HG03432 (cell line): ENCODE measurements around the gene SH3RF1.
A peak's percentile ranks its signal among the peaks of the same experiment; 100 is the strongest.
"Not testable (repeated sequence)": the region's sequence is repeated elsewhere in the genome, so short reads cannot be mapped to it uniquely, and the experiment has no call there.

ENCODE experiments used
- ATAC-seq: cut with Tn5 transposase; IDR thresholded peaks from one replicate; pipeline ENCODE4 v1.9.1; 2021; ENCODE audit warnings: mild to moderate bottlenecking, moderate library complexity; ENCODE audit not compliant: unreplicated experiment

Gene SH3RF1

DNA sequence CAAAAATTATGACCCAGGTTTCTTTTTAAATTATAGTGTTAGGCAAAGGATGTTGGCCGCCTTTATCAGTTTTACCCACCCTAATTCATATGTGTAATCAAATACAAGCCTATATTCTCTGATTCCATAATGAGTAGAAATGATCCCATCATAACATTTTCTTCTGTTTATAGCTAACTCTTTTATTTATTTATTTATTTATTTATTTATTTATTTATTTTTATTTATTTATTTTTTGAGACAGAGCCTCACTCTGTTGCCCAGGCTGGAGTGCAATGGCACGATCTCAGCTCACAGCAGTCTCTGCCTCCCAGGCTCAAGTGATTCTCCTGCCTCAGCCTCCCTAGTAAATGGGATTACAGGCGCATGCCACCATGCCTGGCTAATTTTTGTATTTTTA lies 7.1 kb upstream of the SH3RF1 start:
- not testable (repeated sequence) for ATAC-seq

DNA sequence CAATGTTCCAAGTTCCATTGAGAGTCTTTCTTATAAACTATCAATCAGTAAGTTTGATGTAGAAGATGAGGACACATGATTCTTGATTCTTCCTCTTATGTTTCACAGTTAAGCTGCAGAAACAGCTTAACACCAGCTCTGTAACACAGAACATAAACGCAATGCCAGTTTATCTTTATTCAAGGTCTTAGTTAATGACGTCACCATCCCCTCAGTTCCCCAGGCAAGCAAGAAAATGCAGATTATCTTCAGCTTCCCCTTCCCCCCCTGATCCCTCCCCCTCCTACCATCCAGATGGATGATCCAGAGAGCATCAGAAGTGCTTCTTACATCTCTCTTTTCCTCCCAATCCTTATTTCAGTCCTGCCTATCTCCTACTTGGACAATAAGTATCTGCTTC lies 4.4 kb upstream of the SH3RF1 start:
- ATAC-seq: no peak

DNA sequence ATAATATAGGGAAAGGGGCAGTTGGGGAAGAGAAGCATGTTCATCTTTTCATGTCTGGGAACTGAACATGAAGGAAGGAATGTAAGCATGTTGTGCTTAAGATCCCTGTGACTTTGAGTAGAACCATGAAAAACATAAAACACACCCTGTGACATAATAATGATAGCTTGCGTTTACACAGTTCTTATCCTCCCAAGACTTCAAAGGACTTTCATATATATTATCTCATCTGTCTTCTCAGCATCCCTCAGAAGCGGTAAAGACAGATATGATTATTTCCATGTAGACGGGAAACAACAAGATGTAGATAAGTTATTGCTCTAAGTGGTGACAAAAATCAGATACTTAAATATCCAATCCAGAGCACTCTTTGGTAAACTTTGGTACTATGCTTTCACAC lies 3.3 kb upstream of the SH3RF1 start:
- no peak for ATAC-seq

DNA sequence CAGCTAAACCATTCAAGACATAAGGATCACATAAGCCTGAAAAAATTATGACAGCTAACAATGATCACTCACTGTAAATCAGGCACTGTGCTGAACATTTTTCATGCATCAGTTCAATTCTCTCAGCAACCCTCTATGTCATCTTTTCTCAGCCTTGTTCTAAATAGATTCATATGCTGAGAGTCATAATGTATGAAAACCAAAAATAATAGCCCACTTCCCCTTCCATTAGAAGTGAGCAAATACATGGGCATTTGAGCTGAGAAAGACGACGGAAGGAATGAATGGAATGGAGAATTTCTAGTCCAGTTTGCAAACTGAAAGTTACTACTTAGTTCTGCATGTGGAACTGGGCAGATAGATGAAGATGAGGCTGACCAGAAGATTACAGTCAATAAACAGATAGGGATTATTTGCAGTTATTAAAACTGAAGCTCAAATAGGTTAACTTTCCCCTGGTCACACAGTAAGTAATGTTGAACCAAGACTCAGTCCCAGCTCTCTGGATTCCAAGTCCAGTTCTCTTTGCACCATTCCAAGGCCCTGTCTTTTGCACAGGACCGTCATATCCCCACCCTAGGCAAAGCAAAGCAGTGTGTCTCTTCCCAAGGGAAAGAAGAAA lies 1.6 kb upstream of the SH3RF1 start:
- ATAC-seq: peak; percentile 10

DNA sequence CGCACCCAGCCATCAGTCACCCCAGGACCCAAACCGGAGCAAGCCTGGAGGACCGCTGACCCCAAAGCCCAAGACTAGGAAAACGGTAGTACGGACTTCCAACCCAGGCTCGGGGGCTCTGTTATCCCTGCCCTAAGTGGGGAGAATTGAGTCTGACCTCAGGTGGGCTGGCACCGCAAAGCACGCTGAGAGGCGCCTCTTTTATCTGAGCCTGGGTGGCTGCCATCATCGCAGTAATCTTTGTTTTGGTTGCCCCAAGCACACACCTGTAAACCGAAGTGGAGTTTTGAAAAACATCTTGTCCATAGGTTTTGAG lies 894 bp upstream of the SH3RF1 start:
- no peak for ATAC-seq

DNA sequence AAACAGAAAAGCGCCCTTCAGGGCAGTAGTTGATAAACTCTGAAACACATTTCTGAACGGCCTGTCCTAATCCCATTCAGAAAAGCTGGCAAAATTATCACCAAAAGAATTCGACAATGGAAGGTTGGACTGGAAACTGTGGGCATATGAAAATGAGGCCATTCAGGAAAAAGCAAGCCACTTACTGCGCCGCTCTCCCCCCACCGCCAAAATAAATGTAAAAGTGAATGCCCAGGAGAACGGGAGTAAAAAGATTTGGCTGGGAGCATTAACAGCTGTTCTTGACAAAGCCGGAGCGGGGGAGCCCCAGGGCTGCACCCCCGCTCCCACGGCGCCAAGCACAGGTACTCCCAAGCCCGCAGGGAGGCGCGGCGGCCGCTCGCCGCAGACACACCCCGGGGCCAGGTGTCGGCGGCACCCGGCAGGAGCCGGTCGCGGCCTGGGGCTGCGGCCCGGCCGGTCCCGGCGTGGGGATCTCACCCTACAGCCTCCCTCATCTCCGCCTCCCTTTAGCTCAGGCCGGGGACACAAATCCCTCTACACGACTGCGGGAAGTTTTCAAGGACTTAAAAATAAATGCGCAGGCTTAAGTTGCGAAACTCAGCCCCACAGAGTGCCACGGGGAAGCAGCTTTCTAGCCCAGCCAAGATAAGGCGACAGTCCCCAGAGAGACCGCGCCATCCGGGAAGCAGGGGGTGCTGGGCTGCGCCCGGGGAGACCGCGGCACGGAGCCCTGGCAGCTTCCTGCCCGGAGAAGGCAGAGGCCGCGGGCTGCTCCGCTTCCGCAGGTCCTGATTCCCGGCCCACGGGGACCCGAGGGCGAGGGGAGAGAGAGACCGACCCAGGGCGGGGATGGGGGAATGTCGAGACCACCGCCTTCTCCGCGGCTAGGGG lies 593 bp downstream of the SH3RF1 start:
- ATAC-seq: peak; percentile 57

DNA sequence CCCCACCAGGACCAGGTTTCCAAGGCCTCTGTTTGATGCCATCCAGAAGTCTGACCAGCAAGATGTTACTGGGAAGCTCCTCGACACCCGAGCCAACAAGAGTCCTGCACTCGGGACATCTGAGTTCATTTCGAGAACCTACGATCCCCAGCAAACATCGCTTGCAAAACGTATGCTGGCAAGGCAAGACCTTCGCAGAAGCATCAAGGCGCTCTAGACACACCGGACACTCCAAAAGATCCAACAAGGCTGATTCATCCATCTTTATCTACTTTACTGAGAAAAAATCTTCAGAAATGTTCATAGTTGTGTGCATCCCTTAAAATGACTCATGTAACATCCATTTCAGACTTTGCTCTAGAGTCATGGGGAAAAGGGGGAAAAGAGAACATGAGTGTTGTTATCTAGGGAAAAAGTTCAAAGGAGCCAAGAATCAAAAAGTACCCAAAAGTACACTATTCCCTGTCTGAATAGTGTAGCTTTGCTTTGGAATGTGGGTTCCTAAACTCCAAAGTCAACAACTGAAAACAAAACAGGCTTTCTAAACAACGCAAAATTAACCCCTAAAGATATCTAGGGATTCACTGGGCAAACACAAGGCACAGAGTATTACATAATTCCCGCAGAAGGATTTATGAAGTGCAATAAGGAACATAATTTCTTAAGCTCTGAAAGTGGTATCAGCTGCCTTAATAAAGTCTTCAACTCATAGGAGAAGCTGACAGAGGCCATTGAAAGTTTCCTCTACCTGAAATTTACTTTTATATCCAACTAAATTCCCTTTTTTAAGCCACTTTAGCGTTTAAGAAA lies 1.6 kb downstream of the SH3RF1 start:
- no peak for ATAC-seq

DNA sequence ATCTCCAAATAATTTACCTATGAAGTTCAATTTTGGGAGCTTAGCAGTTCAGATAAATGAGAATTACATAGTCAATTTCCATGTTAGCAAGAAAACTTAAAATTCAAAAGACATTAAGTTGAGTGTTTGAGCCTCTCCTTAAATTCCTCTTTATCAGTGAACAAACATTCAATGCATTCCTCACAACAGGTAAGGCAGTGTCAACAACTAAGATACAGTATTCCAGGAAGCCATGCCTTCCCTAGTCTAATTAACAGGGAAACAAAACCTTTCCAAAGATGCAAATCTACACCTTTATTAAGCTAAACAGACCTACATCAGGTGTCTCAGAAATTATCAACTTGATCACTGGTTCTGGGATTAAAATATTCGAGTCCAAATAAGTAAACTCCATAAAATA lies 3.7 kb downstream of the SH3RF1 start:
- no peak for ATAC-seq

DNA sequence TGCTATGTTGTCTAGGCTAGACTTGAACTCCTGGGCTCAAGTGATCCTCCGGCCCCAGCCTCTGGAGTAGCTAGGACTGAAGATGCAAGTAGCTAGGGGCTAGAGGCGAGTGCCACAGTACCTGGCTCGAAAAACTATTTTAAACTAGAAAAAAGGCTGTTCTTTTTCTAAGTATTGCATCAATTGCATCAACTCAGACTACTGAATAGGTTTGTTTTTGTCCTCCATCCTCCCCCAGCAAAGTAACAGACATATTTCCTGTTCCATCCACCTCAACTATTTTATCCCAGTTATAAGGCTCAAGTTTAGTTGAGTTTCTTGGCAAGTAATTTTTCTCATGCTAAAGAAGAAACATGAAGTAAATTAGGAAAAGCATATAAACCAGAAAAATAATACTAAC lies 4.1 kb downstream of the SH3RF1 start:
- no peak for ATAC-seq

DNA sequence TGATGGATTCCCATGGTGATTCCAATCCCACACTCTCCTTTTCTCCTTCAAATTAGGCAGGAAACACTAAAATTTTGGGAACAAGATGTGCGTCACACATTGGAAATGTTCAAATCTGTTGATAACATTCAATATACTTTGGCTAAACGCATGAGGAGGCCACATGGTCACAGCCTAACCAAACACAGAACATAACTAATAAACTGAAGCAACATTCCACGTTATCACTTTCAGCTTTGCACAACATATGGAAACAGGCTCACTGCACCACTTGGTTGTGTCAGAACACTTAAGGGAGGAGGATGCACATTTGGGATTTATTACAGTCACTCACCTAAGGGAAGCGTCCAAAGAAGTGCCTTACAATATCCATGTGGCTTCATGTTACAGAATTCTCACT lies 4.7 kb downstream of the SH3RF1 start:
- ATAC-seq: no peak

DNA sequence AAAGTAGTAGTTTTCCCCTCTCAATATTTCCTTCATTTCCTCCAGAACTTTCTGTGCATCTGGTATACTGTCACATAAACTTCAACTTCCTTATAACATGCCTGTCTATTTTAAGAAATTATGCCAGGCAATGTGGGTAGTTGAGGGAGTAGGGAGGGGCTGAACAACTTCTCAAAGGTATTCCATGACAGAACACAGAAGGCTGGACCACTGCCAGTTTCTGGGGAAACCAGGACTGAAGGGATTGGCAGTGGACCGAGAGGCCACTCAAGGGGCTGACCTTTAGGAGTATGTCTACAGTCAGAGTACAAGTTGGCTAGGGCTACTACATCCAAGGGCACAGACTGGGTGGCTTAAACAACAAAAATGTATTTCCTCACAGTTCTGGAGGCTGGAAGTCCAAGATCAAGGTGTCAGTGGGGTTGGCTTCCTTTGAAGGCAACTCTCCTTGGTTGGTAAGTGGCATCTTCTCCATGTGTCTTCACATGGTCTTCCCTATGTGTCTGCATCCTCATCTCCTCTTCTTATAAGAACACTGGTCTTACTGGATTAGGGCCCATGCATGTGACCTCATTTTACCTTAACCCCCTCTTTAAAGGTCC lies 6.9 kb downstream of the SH3RF1 start:
- ATAC-seq: no peak

DNA sequence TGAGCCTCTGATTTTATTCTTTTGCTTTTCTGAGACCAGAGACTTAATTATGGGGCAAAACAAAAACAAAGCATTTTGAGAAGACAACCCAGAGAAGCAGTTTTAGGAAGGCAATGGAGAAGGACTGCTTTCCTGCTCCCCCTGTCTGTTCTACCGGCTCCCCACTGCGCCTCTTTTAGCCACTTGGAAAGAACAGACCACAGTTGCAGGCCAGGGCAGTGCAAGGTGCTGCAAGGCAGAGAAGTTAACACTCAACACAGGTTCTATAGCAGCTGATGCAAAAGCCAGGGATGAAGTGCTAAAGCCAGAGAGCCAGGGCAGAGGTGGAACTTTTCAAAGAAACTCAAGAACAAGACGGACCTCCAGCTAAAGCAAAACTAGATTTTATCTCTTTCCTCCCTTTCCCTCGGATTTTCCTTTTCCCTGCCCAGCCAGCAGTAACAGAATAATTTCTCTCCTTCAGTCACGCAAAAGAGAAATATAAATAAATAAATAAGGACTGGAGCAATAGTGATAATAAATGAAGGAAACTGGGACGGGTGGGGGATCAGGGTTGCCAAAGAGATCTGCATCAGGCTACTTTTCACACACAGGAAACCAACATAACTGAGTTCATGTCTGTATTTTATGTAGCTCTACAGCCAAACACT lies 10.4 kb downstream of the SH3RF1 start:
- no peak for ATAC-seq

DNA sequence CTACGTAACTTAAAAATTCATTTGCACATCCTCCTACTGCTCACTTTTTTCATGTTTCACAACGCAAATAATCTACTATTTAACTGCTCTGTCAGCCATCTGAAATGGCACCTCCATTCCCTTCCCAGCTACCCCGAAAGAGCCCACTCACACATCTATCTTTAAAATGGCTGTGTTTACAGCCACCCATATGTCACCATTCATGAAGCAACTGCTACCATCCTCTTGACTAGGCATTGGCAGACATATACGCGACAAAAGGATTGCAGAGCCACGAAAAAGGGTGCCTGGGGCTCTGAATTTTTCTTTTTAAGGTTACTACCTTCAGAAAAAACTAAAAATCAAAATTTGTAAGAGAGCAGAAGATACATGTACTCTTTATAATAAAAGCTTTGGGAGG lies 11.5 kb downstream of the SH3RF1 start:
- ATAC-seq: no peak

DNA sequence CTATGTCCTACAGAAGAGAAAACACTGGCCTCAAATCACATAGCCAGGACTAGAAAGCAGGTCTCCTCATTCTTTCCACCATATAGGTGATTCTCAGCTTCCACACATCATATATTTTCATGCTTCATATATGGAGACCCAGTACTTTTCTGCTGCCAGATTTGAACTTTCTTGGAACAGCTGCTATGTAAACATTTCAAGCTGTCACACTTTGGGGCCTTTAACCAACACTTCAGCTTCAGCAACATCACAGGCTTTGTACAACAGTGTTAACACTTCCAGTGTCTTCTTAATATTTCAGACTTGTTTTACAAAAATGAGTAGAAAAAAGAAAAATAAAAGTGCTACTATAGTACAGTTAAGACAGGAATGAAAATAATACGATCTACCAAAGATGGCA lies 12.6 kb downstream of the SH3RF1 start:
- no peak for ATAC-seq

DNA sequence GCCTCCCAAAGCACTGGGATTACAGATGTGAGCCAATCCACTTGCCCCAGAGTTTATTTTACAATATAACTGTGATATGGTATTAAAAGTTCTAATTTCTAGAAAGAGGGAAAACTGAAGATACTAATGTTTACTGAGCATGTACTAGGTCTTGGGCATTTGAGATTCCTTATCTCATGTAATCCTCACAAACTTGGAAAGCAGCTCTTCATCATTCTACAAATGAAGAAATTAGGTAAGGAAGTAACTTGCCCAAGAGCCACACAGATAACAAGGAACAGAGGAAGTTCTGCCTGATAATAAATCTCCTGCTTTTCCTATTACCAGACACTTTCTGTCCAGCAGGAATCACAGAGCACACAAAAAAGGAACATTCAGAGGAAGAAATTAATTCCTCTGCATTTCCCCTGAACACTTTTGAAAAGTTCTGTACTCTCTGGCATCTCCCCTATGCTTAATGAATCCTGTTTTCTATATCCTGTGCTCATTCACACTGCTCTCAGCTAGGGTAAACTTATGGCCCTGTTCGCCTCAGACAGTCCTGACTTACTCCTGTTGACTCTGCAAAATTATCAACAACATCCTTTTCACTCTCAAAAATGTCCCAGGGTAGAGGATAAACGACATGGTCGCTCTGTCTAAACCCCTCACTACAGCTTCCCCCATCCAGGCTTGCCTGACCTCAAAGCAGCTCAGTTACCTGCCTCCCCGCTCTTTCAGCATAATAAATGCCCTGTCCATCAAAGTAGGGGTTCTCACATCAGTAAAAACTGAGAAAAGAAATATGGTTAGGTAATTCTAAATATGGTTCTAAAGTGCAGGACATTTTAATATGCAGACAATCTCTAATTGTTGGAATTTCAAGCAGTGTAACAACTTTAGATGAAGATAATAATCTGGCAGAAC lies 13.6 kb downstream of the SH3RF1 start:
- no peak for ATAC-seq

DNA sequence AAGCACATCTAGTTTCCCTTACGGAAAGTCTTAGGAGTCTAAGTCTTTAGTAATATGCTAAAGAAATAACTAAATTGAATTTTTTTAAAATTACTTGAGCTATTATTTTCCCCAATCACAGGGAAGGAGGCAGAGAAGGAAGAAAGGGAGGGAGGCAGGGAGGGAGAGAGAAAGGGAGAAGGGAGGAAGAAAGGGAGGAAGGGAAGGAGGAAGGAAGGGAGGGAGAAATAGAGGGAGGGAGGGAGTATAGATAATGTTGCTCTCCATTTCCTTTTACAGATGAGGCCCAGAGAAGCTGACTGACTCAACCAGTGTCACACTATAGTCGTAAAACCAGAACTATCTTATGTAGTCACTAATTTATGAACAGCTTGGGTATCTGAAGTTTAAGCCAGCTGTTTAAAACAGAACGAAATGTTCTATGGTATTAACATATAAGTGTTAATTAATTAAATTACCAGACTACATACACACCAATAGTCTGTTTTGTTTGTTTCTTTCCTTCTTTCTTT lies 14.6 kb downstream of the SH3RF1 start:
- no peak for ATAC-seq

DNA sequence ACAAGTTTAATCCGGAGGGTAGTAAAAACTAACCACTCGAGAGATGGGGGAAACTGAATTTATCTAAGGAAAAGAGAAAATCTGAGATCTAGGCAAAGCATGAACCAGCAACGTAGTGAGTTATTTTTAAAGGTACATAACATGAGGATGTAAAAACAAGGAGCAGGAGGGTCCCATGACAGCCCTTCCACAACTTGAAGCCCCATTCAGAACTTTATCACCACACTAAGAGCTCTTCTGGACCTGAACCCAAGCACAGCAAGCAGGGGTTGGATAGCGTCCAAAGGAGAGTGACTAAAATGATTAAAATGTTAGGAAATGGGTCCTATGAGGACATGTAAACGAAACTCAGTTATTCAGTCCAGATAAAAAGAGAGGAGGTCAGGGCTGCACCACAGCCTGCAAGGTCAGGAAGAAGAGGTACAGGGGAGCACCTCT lies 16.2 kb downstream of the SH3RF1 start:
- ATAC-seq: no peak

DNA sequence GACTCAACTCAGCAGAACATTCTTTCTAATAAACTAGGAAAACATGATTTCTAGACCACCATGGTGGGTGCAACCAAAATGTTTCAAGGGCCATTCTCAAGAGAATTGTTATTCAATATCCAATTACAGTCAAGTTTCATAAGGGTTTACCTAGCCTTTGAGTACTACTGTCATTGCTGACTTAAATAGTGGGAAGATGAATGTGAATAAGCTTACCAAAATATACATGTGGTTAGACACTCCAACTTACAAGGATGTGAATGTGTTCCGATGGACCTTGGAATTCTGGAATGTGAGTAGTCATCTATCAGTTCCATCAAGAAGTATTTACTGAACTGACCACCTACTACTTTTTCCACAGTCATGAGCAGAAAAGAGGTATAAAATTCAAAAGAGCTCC lies 16.9 kb downstream of the SH3RF1 start:
- ATAC-seq: no peak

DNA sequence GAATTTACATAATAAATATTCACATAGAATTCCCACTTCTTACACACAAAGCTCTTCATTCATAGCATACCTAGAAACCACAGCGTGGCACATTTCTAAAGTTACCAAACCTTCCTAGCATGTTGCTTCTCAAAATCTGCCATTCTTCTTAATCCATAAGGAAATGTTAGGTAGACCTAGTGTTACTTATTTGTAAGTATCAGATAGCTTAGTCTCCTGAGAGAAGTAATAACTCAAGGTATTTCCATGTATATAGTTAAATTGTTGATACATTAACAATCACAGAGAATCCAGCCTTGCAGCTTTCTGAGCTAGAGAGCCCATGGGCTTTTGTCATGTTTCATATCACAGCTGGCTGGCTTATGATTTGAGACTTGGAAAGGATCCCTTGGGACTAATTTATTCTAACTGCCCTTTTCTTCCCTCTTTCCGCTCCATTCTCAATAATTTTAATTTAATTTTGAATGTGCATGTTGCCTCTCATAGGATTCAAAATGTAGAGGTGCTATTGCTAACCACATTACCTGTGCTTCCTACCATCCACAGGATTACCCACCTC lies 17.6 kb downstream of the SH3RF1 start:
- no peak for ATAC-seq
